ENCODE results near the gene TENM4. TPM values are rescaled to one million over a fixed set of nuclear protein-coding genes. Genes with fewer than 3 reads are reported as not detected.

The TENM4 gene
- total RNA-seq, 1 experiment from 2014 or later: 25.0 TPM

GRCh38 chr11:78630561-78631303 is 810.1 kb downstream of the TENM4 start:
- Mint-ChIP-seq H3K4me1 (no peaks in the 10 kb centered on the region), H3K9me3 (peaks cover 49% of the 10 kb centered on the region), H3K4me3 (no peak overlapping the region), H3K36me3 (peaks cover 22% of the 10 kb centered on the region), H3K27me3 (ENCODE audit: low read depth) (peaks cover 25% of the 10 kb centered on the region), H3K27ac (no peak overlapping the region)
- ATAC-seq (peak; percentile 73; the same call in 1 of the 2 replicates), DNase-seq (ENCODE audit: low spot score) (no peak)
- TF ChIP-seq, protein P1, sequence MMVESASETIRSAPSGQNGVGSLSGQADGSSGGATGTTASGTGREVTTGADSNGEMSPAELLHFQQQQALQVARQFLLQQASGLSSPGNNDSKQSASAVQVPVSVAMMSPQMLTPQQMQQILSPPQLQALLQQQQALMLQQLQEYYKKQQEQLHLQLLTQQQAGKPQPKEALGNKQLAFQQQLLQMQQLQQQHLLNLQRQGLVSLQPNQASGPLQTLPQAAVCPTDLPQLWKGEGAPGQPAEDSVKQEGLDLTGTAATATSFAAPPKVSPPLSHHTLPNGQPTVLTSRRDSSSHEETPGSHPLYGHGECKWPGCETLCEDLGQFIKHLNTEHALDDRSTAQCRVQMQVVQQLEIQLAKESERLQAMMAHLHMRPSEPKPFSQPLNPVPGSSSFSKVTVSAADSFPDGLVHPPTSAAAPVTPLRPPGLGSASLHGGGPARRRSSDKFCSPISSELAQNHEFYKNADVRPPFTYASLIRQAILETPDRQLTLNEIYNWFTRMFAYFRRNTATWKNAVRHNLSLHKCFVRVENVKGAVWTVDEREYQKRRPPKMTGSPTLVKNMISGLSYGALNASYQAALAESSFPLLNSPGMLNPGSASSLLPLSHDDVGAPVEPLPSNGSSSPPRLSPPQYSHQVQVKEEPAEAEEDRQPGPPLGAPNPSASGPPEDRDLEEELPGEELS (CRISPR knock-in tag; IDR thresholded peaks at IDR 0.05): no peak
- TF ChIP-seq E2F1 (CRISPR knock-in tag; IDR thresholded peaks at IDR 0.05): no peak
- TF ChIP-seq, protein P2, sequence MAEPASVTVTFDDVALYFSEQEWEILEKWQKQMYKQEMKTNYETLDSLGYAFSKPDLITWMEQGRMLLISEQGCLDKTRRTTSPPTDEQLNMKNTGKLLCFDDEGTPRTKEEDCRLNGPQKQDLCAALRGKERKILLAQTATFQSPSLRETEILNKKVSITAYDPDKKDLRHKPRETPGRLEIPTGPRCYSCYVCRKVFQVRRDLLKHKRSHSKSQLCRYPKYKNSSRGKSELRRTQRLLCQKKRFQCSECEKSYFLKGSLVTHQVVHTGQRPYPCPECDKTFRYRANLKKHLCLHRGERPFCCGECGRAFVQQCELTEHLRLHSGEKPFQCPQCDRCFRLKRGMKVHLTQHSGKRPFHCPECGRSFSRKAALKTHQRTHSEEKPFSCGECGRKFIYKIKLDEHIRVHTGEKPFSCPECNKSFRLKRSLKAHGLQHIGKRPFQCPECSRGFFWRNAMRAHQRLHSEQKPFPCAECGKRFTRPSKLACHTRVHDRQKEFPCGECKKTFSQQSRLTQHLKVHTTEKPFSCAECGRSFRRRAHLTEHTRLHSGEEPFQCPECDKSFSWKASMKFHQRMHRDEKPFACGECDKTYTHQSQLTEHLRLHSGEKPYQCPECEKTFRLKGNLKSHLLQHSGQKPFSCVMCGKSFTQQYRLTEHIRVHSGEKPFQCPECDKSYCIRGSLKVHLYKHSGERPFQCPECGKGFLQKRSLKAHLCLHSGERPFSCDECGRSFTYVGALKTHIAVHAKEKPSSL (CRISPR knock-in tag; conservative IDR thresholded peaks at IDR 0.05): peak; percentile 99
- no peak for TF ChIP-seq ZNF396 (CRISPR knock-in tag; IDR thresholded peaks at IDR 0.05; ENCODE audit: borderline replicate concordance)
- TF ChIP-seq MYBL2 (CRISPR knock-in tag; IDR thresholded peaks at IDR 0.05): no peak
- TF ChIP-seq SOX15 (CRISPR knock-in tag; IDR thresholded peaks at IDR 0.05): no peak
- TF ChIP-seq ZNF532 (CRISPR knock-in tag; IDR thresholded peaks at IDR 0.05; ENCODE audit: borderline replicate concordance): no peak
- TF ChIP-seq PRDM15 (CRISPR knock-in tag; IDR thresholded peaks at IDR 0.05): no peak
- POLR2A ChIA-PET: no interaction called here
- CTCF ChIA-PET: interaction anchor here (1.0 kb wide), 1 partner anchor 15 kb away, joined by 3 read pairs; no protein-coding TSS in a partner anchor

- CTCF ChIA-PET: interaction anchor here (1.0 kb wide), 1 partner anchor 15 kb away, joined by 3 read pairs; no protein-coding TSS in a partner anchor
- Mint-ChIP-seq H3K36me3 (peaks cover 22% of the 10 kb centered on the region), H3K27me3 (ENCODE audit: low read depth) (peaks cover 26% of the 10 kb centered on the region), H3K27ac (no peak overlapping the region), H3K4me1 (no peaks in the 10 kb centered on the region), H3K9me3 (peaks cover 48% of the 10 kb centered on the region), H3K4me3 (no peak overlapping the region)
- POLR2A ChIA-PET: no interaction called here
- no peak for ATAC-seq
- no peak for DNase-seq (ENCODE audit: low spot score)
- TF ChIP-seq SOX15 (CRISPR knock-in tag; IDR thresholded peaks at IDR 0.05) (no peak), USF2 (CRISPR knock-in tag; IDR thresholded peaks at IDR 0.05) (no peak), TCF7 (CRISPR knock-in tag; IDR thresholded peaks at IDR 0.05; ENCODE audit: low read depth) (no peak), MXD4 (CRISPR knock-in tag; IDR thresholded peaks at IDR 0.05; ENCODE audit: borderline replicate concordance) (no peak), RELA (CRISPR knock-in tag; IDR thresholded peaks at IDR 0.05; ENCODE audit: borderline replicate concordance) (no peak), NFE2L1 (CRISPR knock-in tag; IDR thresholded peaks at IDR 0.05) (no peak), AR (CRISPR knock-in tag; IDR thresholded peaks at IDR 0.05) (no peak)
Measured at GRCh38 chr11:78630155-78630554, 810.7 kb downstream of the TENM4 start.

Data from WTC11 (cell line).